GM12878 (cell line): ENCODE data around the gene IFT172. TPM values are rescaled to one million over a fixed set of nuclear protein-coding genes. Genes with fewer than 3 reads are reported as not detected.

Source experiments
- ATAC-seq: fragments of 200-7000 bp; cut with Tn5 transposase; 3 replicates; pipeline ENCODE4 v1.9.1; 2020; ENCODE audit warnings: mild to moderate bottlenecking, moderate library complexity
- BruUV-seq: library from RNA; stranded (reverse); fragments of 400-500 nt; replicated peaks from 2 replicates; lab custom pipeline; 2021; lab: Mats Ljungman, UMichigan
- CTCF ChIA-PET: fragments of 300-600 bp; sonication (Branson Sonifier 250); formaldehyde crosslinking; extraction: SDS; loops from one replicate; lab custom pipeline; 2021; ENCODE audit warnings: inconsistent platforms; lab: Yijun Ruan, JAX
- POLR2A ChIA-PET: fragments of 350-600 bp; formaldehyde crosslinking; extraction: SDS; loops from one replicate; lab custom pipeline; 2021; ENCODE audit warnings: inconsistent platforms; lab: Charles Lee
- RAD21 ChIA-PET: fragments of 300-600 bp; sonication (Branson Sonifier 250); formaldehyde crosslinking; loops from one replicate; lab custom pipeline; 2023; ENCODE audit warnings: antibody characterized with exemption; ENCODE audit not compliant: unreplicated experiment; lab: Charles Lee
- SMC1A ChIA-PET: fragments of 300-600 bp; sonication (Branson Sonifier 250); formaldehyde crosslinking; loops from one replicate; lab custom pipeline; 2023; ENCODE audit not compliant: unreplicated experiment, uncharacterized antibody; lab: Charles Lee
- DNase-seq: peaks from one replicate; pipeline ENCODE4 v3.0.0-alpha.2; 2011; ENCODE audit warnings: low read depth, low spot score
- FAIRE-seq: peaks from 3 replicates; lab custom pipeline; 2011; peaks lifted over from hg19 to GRCh38; lab: Jason Lieb, UNC
- H2AFZ ChIP-seq: 2 replicates; pipeline ENCODE4 v1.6.0; 2011; ENCODE audit warnings: low read depth, low read length, control low read depth; ENCODE audit not compliant: control insufficient read depth
- H3K27ac ChIP-seq: 2 replicates; pipeline ENCODE4 v1.5.1; 2011; ENCODE audit warnings: control low read depth; ENCODE audit not compliant: control insufficient read depth, insufficient read depth
- H3K27me3 ChIP-seq, 2 experiments: replicated peaks in 1 of 2; 2 replicates each; pipeline versions ENCODE4 v1.6.0 to v1.6.1; 2011; ENCODE audit warnings: low read length in 1 of 2; ENCODE audit not compliant: control insufficient read depth in 2 of 2, insufficient read depth in 2 of 2
- H3K36me3 ChIP-seq, 2 experiments: 2 replicates each; pipeline ENCODE4 v1.5.1; 2011; ENCODE audit warnings: low read length in 1 of 2; ENCODE audit not compliant: control insufficient read depth in 2 of 2, insufficient read depth in 2 of 2
- H3K4me1 ChIP-seq: 2 replicates; pipeline ENCODE4 v1.6.1; 2011; ENCODE audit warnings: mild to moderate bottlenecking, low read length, moderate library complexity, mixed read lengths; ENCODE audit not compliant: control insufficient read depth, insufficient read depth
- H3K4me2 ChIP-seq: 2 replicates; pipeline ENCODE4 v1.6.0; 2011; ENCODE audit warnings: control low read depth; ENCODE audit not compliant: control insufficient read depth, insufficient read depth
- H3K4me3 ChIP-seq: fragments of 200-600 bp; sonication (generic); 2 replicates; pipeline ENCODE4 v1.5.1; 2016
- H3K79me2 ChIP-seq: 2 replicates; pipeline ENCODE4 v1.6.0; 2011; ENCODE audit warnings: low read length; ENCODE audit not compliant: control insufficient read depth, insufficient read depth
- H3K9ac ChIP-seq: 2 replicates; pipeline ENCODE4 v1.8.0; 2011; ENCODE audit warnings: low read length, control low read depth, mixed read lengths; ENCODE audit not compliant: control insufficient read depth, insufficient read depth
- H3K9me3 ChIP-seq: replicated peaks from 3 replicates; pipeline ENCODE4 v1.5.1; 2011; ENCODE audit warnings: mild to moderate bottlenecking, low read length; ENCODE audit not compliant: control insufficient read depth, insufficient read depth
- H4K20me1 ChIP-seq: 2 replicates; pipeline ENCODE4 v1.6.0; 2011; ENCODE audit not compliant: control insufficient read depth, insufficient read depth
- EED ChIP-seq: sonication (generic); IDR thresholded peaks from 2 replicates; pipeline ENCODE4 v1.6.1; 2016; ENCODE audit warnings: antibody characterized with exemption, low read depth
- POLR2A ChIP-seq: IDR thresholded peaks from 2 replicates; pipeline ENCODE4 v1.6.1; 2011; ENCODE audit warnings: low read depth, mild to moderate bottlenecking, low read length
- TBL1XR1 ChIP-seq: IDR thresholded peaks from 2 replicates; pipeline ENCODE4 v1.6.1; 2012; ENCODE audit warnings: low read depth, low read length, improper control_type of control experiment
- ZBTB33 ChIP-seq: fragments of 450-650 bp; IDR thresholded peaks from 2 replicates; pipeline ENCODE4 v1.6.1; 2017; ENCODE audit warnings: mild to moderate bottlenecking
- WGBS: methylation state at CpG from one replicate; pipeline ENCODE4 v1.1.6; 2016; ENCODE audit warnings: low lambda C conversion rate; ENCODE audit not compliant: insufficient replicate concordance, insufficient coverage; ENCODE audit errors: missing lambda C conversion rate; 5-methylcytosine and 5-hydroxymethylcytosine counted together
- in situ Hi-C: fragments of 300-500 bp; cut with MboI; formaldehyde crosslinking; loops from 9 replicates; pipeline ENCODE4 v1.14.3; 2018; ENCODE audit warnings: mixed read lengths
- intact Hi-C: fragments of 100-400 bp; cut with micrococcal nuclease; formaldehyde crosslinking; loops from one replicate; pipeline ENCODE4 v1.14.2; 2022; ENCODE audit not compliant: unreplicated experiment
- polyA plus RNA-seq, 11 experiments: library from polyadenylated mRNA; depleted of rRNA in 4 of 11; unstranded in 6 of 11; stranded (reverse) in 5 of 11; fragments of >200 nt; fragmentation: Nextera tagmentation in 4 of 11; fragmentation: Illumina TruSeq in 1 of 11; extraction: Ambion mirVana in 4 of 11; extraction: Trizol in 1 of 11; gene quantifications; 1 replicate in 1 of 11; 2 replicates in 10 of 11; pipeline versions ENCODE4 v1.2.1 to v1.2.3, GENCODE V29; 2011 to 2016; ENCODE audit warnings: inconsistent platforms in 2 of 11, missing spikeins in 2 of 11, low read depth in 1 of 11
- total RNA-seq, 4 experiments: library from RNA; depleted of rRNA in 3 of 4; stranded (reverse); fragments of >200 nt in 3 of 4; fragmentation: Illumina TruSeq in 1 of 4; extraction: Trizol in 1 of 4; gene quantifications; 2 replicates each; pipeline versions ENCODE4 v1.2.1 to v1.2.3, GENCODE V29; 2013 to 2021
- TF ChIP-seq, protein P1 (sequence below): fragments of 450-650 bp; IDR thresholded peaks from 2 replicates; pipeline ENCODE4 v1.6.1; 2016; ENCODE audit warnings: mild to moderate bottlenecking, moderate library complexity, borderline replicate concordance

The IFT172 gene
- total and polyA plus RNA-seq, 10 of the 15 experiments (the other 5 are each of a cell fraction or from before 2014, with no cell fraction given), result 2.4 to 8.6 (median 6.2) TPM

DNA sequence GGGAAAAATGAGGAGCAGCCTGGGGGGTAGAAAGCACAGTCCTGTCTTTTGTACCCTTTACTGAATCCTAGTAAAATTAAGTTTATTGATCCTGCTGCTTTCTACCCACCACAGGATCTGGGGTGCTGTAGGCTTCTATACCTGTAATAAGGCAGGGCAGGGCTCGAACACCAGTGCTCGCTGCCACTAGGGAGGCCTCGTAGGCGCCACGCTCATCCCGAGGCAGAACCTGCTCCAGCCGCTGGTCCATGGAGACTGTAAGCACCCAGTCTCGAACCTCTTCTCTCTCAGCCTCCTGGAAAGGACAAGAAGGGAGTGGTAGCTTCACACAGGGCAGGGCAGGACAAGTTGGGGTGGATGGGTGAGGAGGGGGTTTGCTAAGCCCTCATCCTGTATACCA, 44.4 kb downstream of the IFT172 start (continued):
- TF ChIP-seq, protein P1, sequence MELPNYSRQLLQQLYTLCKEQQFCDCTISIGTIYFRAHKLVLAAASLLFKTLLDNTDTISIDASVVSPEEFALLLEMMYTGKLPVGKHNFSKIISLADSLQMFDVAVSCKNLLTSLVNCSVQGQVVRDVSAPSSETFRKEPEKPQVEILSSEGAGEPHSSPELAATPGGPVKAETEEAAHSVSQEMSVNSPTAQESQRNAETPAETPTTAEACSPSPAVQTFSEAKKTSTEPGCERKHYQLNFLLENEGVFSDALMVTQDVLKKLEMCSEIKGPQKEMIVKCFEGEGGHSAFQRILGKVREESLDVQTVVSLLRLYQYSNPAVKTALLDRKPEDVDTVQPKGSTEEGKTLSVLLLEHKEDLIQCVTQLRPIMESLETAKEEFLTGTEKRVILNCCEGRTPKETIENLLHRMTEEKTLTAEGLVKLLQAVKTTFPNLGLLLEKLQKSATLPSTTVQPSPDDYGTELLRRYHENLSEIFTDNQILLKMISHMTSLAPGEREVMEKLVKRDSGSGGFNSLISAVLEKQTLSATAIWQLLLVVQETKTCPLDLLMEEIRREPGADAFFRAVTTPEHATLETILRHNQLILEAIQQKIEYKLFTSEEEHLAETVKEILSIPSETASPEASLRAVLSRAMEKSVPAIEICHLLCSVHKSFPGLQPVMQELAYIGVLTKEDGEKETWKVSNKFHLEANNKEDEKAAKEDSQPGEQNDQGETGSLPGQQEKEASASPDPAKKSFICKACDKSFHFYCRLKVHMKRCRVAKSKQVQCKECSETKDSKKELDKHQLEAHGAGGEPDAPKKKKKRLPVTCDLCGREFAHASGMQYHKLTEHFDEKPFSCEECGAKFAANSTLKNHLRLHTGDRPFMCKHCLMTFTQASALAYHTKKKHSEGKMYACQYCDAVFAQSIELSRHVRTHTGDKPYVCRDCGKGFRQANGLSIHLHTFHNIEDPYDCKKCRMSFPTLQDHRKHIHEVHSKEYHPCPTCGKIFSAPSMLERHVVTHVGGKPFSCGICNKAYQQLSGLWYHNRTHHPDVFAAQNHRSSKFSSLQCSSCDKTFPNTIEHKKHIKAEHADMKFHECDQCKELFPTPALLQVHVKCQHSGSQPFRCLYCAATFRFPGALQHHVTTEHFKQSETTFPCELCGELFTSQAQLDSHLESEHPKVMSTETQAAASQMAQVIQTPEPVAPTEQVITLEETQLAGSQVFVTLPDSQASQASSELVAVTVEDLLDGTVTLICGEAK, result no peak
- TF ChIP-seq EED, result no peak
- TF ChIP-seq ZBTB33, result no peak

GRCh38 chr2:27442920-27443282, 46.6 kb downstream of the IFT172 start:
- CTCF ChIA-PET, result interaction anchor here (0.5 kb wide), 1 partner anchor 60 kb away, joined by 3 read pairs; no protein-coding TSS in a partner anchor
- no peaks in the 10 kb centered on the region for H3K27me3 ChIP-seq
- TF ChIP-seq TBL1XR1, result no peak
- TF ChIP-seq POLR2A, result peak; percentile 45
- no peak overlapping the region for H2AFZ ChIP-seq
- no peak overlapping the region for H3K4me2 ChIP-seq
- H4K20me1 ChIP-seq, result no peaks in the 10 kb centered on the region
- no peak for FAIRE-seq
- RAD21 ChIA-PET, result no interaction called here
- no peaks in the 10 kb centered on the region for H3K79me2 ChIP-seq
- no peak overlapping the region for H3K27ac ChIP-seq
- H3K36me3 ChIP-seq, result peaks cover 13 to 16% of the 10 kb centered on the region in 2 experiments
- 90% methylated on average over 6 of the region's 6 CpGs for WGBS
- ATAC-seq, result no peak; the same call in 2 of the 3 replicates
- in situ Hi-C loops, result no loop called here
- H3K4me3 ChIP-seq, result no peak overlapping the region
- H3K4me1 ChIP-seq, result no peaks in the 10 kb centered on the region
- no peak for DNase-seq
- BruUV-seq, result no TSS peak
- SMC1A ChIA-PET, result no interaction called here
- intact Hi-C loops, result no loop called here
- no peak overlapping the region for H3K9ac ChIP-seq
- POLR2A ChIA-PET, result no interaction called here
- H3K9me3 ChIP-seq, result no peaks in the 10 kb centered on the region
